ENCODE data around the gene RP9. TPM values are rescaled to one million over a fixed set of nuclear protein-coding genes. Genes with fewer than 3 reads are reported as not detected.

The RP9 gene
- total and polyA plus RNA-seq, 4 experiments from 2014 or later, result 15.1 to 23.9 (median 17.6) TPM

- H3K4me1 ChIP-seq (ENCODE audit: insufficient read depth, low read length), result no peaks in the 10 kb centered on the region
- no peak overlapping the region for H3K4me3 ChIP-seq (ENCODE audit: low read length in 2 of 2)
- CTCF ChIA-PET (ENCODE audit: partially characterized antibody), result no interaction called here
- no peaks in the 10 kb centered on the region for H3K36me3 ChIP-seq (ENCODE audit: insufficient read depth, low read length)
- peaks cover 0 to 12% (median 7%) of the 10 kb centered on the region in 4 donors for H3K4me1 Mint-ChIP-seq
- no peaks in the 10 kb centered on the region for H3K27me3 ChIP-seq (ENCODE audit: insufficient read depth, low read length)
- POLR2A ChIA-PET (ENCODE audit: partially characterized antibody), result no interaction called here
- H3K4me3 Mint-ChIP-seq, result no peak overlapping the region
- H3K9me3 Mint-ChIP-seq, result peaks cover 0 to 4% (median 2%) of the 10 kb centered on the region in 8 donors
- H3K27ac ChIP-seq (ENCODE audit: low read depth, low read length), result no peak overlapping the region
- no peaks in the 10 kb centered on the region for H3K27me3 Mint-ChIP-seq
- no peaks in the 10 kb centered on the region for H3K9me3 ChIP-seq (ENCODE audit: control insufficient read depth in 1 of 2, low read length in 2 of 2)
- no peak for DNase-seq
- H3K27ac Mint-ChIP-seq, result no peak overlapping the region
- intact Hi-C loops (cut with micrococcal nuclease), result no loop called here
- H3K36me3 Mint-ChIP-seq, result peaks cover 8 to 39% of the 10 kb centered on the region in 2 donors
These were observed 35.0 kb upstream of the RP9 start for GRCh38 chr7:33143996-33144718.

- Histone ChIP-seq H3K36me3 (ENCODE audit: insufficient read depth, low read length) (no peaks in the 10 kb centered on the region), H3K4me1 (ENCODE audit: insufficient read depth, low read length) (no peaks in the 10 kb centered on the region), H3K9me3 (ENCODE audit: control insufficient read depth in 1 of 2, low read length in 2 of 2) (no peaks in the 10 kb centered on the region), H3K4me3 (ENCODE audit: low read length in 2 of 2) (no peak overlapping the region), H3K27ac (ENCODE audit: low read depth, low read length) (no peak overlapping the region), H3K27me3 (ENCODE audit: insufficient read depth, low read length) (no peaks in the 10 kb centered on the region)
- intact Hi-C loops (cut with micrococcal nuclease), result no loop called here
- H3K27me3 Mint-ChIP-seq, result no peaks in the 10 kb centered on the region
- ChIA-PET CTCF (ENCODE audit: partially characterized antibody) (no interaction called here), POLR2A (ENCODE audit: partially characterized antibody) (no interaction called here)
- H3K4me1 Mint-ChIP-seq, result peaks cover 0 to 13% (median 7%) of the 10 kb centered on the region in 4 donors
- no peak for DNase-seq
- peaks cover 0 to 4% (median 2%) of the 10 kb centered on the region in 8 donors for H3K9me3 Mint-ChIP-seq
- peaks cover 8 to 30% of the 10 kb centered on the region in 2 donors for H3K36me3 Mint-ChIP-seq
- H3K27ac Mint-ChIP-seq, result no peak overlapping the region
- no peak overlapping the region for H3K4me3 Mint-ChIP-seq
These were observed 33.4 kb upstream of the RP9 start for GRCh38 chr7:33142585-33142984.

GRCh38 chr7:33137103-33137502 lies 27.9 kb upstream of the RP9 start:
- peaks cover 0 to 13% (median 9%) of the 10 kb centered on the region in 8 donors for H3K9me3 Mint-ChIP-seq
- POLR2A ChIA-PET (ENCODE audit: partially characterized antibody), result no interaction called here

GRCh38 chr7:33130184-33130583 lies 21.0 kb upstream of the RP9 start:
- H3K27ac Mint-ChIP-seq, result peak overlapping the region; percentile 88 to 97 (median 96)
- H3K36me3 Mint-ChIP-seq, result peaks cover 7 to 9% of the 10 kb centered on the region in 2 donors
- ChIA-PET CTCF (ENCODE audit: partially characterized antibody) (interaction anchor here (0.8 to 1.4 kb wide), 4 partner anchors 17 to 67 kb away, joined by 3 to 8 read pairs (median 4); partner anchors contain the start of genes NT5C3A and RP9), POLR2A (ENCODE audit: partially characterized antibody) (interaction anchor here (0.5 to 3.0 kb wide), 5 partner anchors 21 to 635 kb away, joined by 3 to 16 read pairs (median 5); partner anchors contain the start of genes AVL9, NT5C3A and RP9)
- Histone ChIP-seq H3K36me3 (ENCODE audit: insufficient read depth, low read length) (no peaks in the 10 kb centered on the region), H3K9me3 (ENCODE audit: control insufficient read depth in 1 of 2, low read length in 2 of 2) (no peaks in the 10 kb centered on the region), H3K27ac (ENCODE audit: low read depth, low read length) (peak overlapping the region; percentile 66), H3K4me1 (ENCODE audit: insufficient read depth, low read length) (peaks cover 15% of the 10 kb centered on the region), H3K27me3 (ENCODE audit: insufficient read depth, low read length) (no peaks in the 10 kb centered on the region), H3K4me3 (ENCODE audit: low read length in 2 of 2) (peak overlapping the region; percentile 74 to 81)
- H3K4me1 Mint-ChIP-seq, result peaks cover 14 to 27% (median 18%) of the 10 kb centered on the region in 4 donors
- peak overlapping the region; percentile 96 to 98 (median 97) for H3K4me3 Mint-ChIP-seq
- peak in 4 of 5 donors; percentile 11 to 55 (median 28) for DNase-seq
- peaks cover 0 to 6% (median 2%) of the 10 kb centered on the region in 8 donors for H3K9me3 Mint-ChIP-seq
- peaks cover 0 to 4% of the 10 kb centered on the region in 2 donors for H3K27me3 Mint-ChIP-seq
- intact Hi-C loops (cut with micrococcal nuclease), result no loop called here

More at GRCh38 chr7:33137103-33137502, 27.9 kb upstream of the RP9 start:
- no peaks in the 10 kb centered on the region for H3K4me1 ChIP-seq (ENCODE audit: insufficient read depth, low read length)
- Mint-ChIP-seq H3K27me3 (no peaks in the 10 kb centered on the region), H3K4me1 (peaks cover 4 to 8% (median 6%) of the 10 kb centered on the region in 4 donors), H3K36me3 (peaks cover 6 to 22% of the 10 kb centered on the region in 2 donors), H3K4me3 (no peak overlapping the region), H3K27ac (no peak overlapping the region)
- H3K27me3 ChIP-seq (ENCODE audit: insufficient read depth, low read length), result no peaks in the 10 kb centered on the region
- no peak overlapping the region for H3K4me3 ChIP-seq (ENCODE audit: low read length in 2 of 2)
- intact Hi-C loops (cut with micrococcal nuclease), result no loop called here
- H3K9me3 ChIP-seq (ENCODE audit: control insufficient read depth in 1 of 2, low read length in 2 of 2), result no peaks in the 10 kb centered on the region
- no peak for DNase-seq
- H3K27ac ChIP-seq (ENCODE audit: low read depth, low read length), result no peak overlapping the region
- CTCF ChIA-PET (ENCODE audit: partially characterized antibody), result no interaction called here
- no peaks in the 10 kb centered on the region for H3K36me3 ChIP-seq (ENCODE audit: insufficient read depth, low read length)

- peak overlapping the region; percentile 96 to 98 (median 97) for H3K4me3 Mint-ChIP-seq
- H3K9me3 Mint-ChIP-seq, result peaks cover 0 to 4% (median 0%) of the 10 kb centered on the region in 8 donors
- Histone ChIP-seq H3K4me1 (ENCODE audit: insufficient read depth, low read length) (peaks cover 15% of the 10 kb centered on the region), H3K27ac (ENCODE audit: low read depth, low read length) (peak overlapping the region; percentile 66), H3K9me3 (ENCODE audit: control insufficient read depth in 1 of 2, low read length in 2 of 2) (no peaks in the 10 kb centered on the region), H3K4me3 (ENCODE audit: low read length in 2 of 2) (peak overlapping the region; percentile 74 to 81), H3K27me3 (ENCODE audit: insufficient read depth, low read length) (no peaks in the 10 kb centered on the region), H3K36me3 (ENCODE audit: insufficient read depth, low read length) (no peaks in the 10 kb centered on the region)
- ChIA-PET CTCF (ENCODE audit: partially characterized antibody) (interaction anchor here (0.8 to 1.4 kb wide), 4 partner anchors 17 to 67 kb away, joined by 3 to 8 read pairs (median 4); partner anchors contain the start of genes NT5C3A and RP9), POLR2A (ENCODE audit: partially characterized antibody) (interaction anchor here (0.5 to 3.0 kb wide), 5 partner anchors 20 to 634 kb away, joined by 3 to 16 read pairs (median 5); partner anchors contain the start of genes AVL9, NT5C3A and RP9)
- peak in 1 of 5 donors; percentile 48 for DNase-seq
- intact Hi-C loops (cut with micrococcal nuclease), result loop anchor here (1.0 to 2.0 kb wide), 6 partner anchors 20 to 639 kb away; partner anchors contain the start of genes AVL9, KBTBD2, LSM5 and NT5C3A
- peak overlapping the region; percentile 88 to 97 (median 96) for H3K27ac Mint-ChIP-seq
- peaks cover 0 to 4% of the 10 kb centered on the region in 2 donors for H3K27me3 Mint-ChIP-seq
- H3K36me3 Mint-ChIP-seq, result peaks cover 7 to 8% of the 10 kb centered on the region in 2 donors
- peaks cover 14 to 27% (median 16%) of the 10 kb centered on the region in 4 donors for H3K4me1 Mint-ChIP-seq
These were observed 20.6 kb upstream of the RP9 start for GRCh38 chr7:33129806-33130153.

GRCh38 chr7:33128990-33129805 lies 20.0 kb upstream of the RP9 start, which contains the start of gene BBS9:
BBS9 (plus strand) TSS chr7:33129564; CDS start chr7:33146253, 16,689 bp downstream.
- H3K4me3 Mint-ChIP-seq, result peak within 1 kb of the TSS; percentile 96 to 98 (median 97)
- Histone ChIP-seq H3K27me3 (ENCODE audit: insufficient read depth, low read length) (no peaks in the 10 kb centered on the region), H3K9me3 (ENCODE audit: control insufficient read depth in 1 of 2, low read length in 2 of 2) (no peaks in the 10 kb centered on the region), H3K4me3 (ENCODE audit: low read length in 2 of 2) (peak within 1 kb of the TSS; percentile 74 to 81), H3K36me3 (ENCODE audit: insufficient read depth, low read length) (no peaks in the 10 kb centered on the region), H3K4me1 (ENCODE audit: insufficient read depth, low read length) (peaks cover 15% of the 10 kb centered on the region), H3K27ac (ENCODE audit: low read depth, low read length) (peak within 1 kb of the TSS; percentile 66)
- POLR2A ChIA-PET (ENCODE audit: partially characterized antibody), result interaction anchor here (1.1 to 3.0 kb wide), 4 partner anchors 20 to 634 kb away, joined by 4 to 16 read pairs (median 6); partner anchors contain the start of genes AVL9, NT5C3A and RP9
- peak within 1 kb of the TSS; percentile 88 to 97 (median 96) for H3K27ac Mint-ChIP-seq
- H3K4me1 Mint-ChIP-seq, result peaks cover 14 to 27% (median 15%) of the 10 kb centered on the region in 4 donors
- intact Hi-C loops (cut with micrococcal nuclease), result loop anchor here (1.0 to 2.0 kb wide), 6 partner anchors 20 to 639 kb away; partner anchors contain the start of genes AVL9, KBTBD2, LSM5 and NT5C3A
- peaks cover 4 to 7% of the 10 kb centered on the region in 2 donors for H3K36me3 Mint-ChIP-seq
- CTCF ChIA-PET (ENCODE audit: partially characterized antibody), result interaction anchor here (0.8 to 1.7 kb wide), 6 partner anchors 16 to 66 kb away, joined by 3 to 8 read pairs (median 4); partner anchors contain the start of genes NT5C3A and RP9
- H3K27me3 Mint-ChIP-seq, result peaks cover 0 to 4% of the 10 kb centered on the region in 2 donors
- peak; percentile 89 to 93 (median 90) for DNase-seq
- peaks cover 0 to 2% (median 0%) of the 10 kb centered on the region in 8 donors for H3K9me3 Mint-ChIP-seq

All from CD4-positive, alpha-beta memory T cell (primary cell).